DMS 273 treated with DMSO at 0.1 percent for 48 hours (cell line): Measurements from ENCODE around the gene HSPB1.
"Not testable (repeated sequence)": the region's sequence is repeated elsewhere in the genome, so short reads cannot be mapped to it uniquely, and the experiment has no call there.

Source experiments
- DNase-seq: peaks from one replicate; lab custom pipeline; 2025; lab: John Stamatoyannopoulos, UW

The HSPB1 gene

GRCh38 chr7:76333511-76334101 lies 31.1 kb downstream of the HSPB1 start:
- DNase-seq, result no peak

GRCh38 chr7:76334320-76334967 lies 32.0 kb downstream of the HSPB1 start:
- DNase-seq, result no peak

- DNase-seq, result not testable (repeated sequence)
These were observed 32.9 kb downstream of the HSPB1 start for GRCh38 chr7:76335417-76335816.

GRCh38 chr7:76336094-76336493 lies 33.6 kb downstream of the HSPB1 start:
- no peak for DNase-seq

- DNase-seq, result no peak
These were observed 34.7 kb downstream of the HSPB1 start for GRCh38 chr7:76337147-76337546.

- no peak for DNase-seq
These were observed 36.0 kb downstream of the HSPB1 start for GRCh38 chr7:76338298-76339084.

- no peak for DNase-seq
These were observed 38.2 kb downstream of the HSPB1 start for GRCh38 chr7:76340617-76341131.

- DNase-seq, result no peak
These were observed 39.7 kb downstream of the HSPB1 start for GRCh38 chr7:76342222-76342621.

- DNase-seq, result no peak
These were observed 40.9 kb downstream of the HSPB1 start for GRCh38 chr7:76343294-76343930.

GRCh38 chr7:76343931-76344321 lies 41.5 kb downstream of the HSPB1 start:
- DNase-seq, result no peak

- no peak for DNase-seq
These were observed 43.6 kb downstream of the HSPB1 start for GRCh38 chr7:76346097-76346496.

- DNase-seq, result no peak
These were observed 44.3 kb downstream of the HSPB1 start for GRCh38 chr7:76346778-76347177.

- DNase-seq, result no peak
These were observed 45.2 kb downstream of the HSPB1 start for GRCh38 chr7:76347710-76348109.

GRCh38 chr7:76349313-76349885 lies 46.9 kb downstream of the HSPB1 start:
- no peak for DNase-seq

GRCh38 chr7:76351372-76351771 lies 48.9 kb downstream of the HSPB1 start:
- no peak for DNase-seq

- DNase-seq, result no peak
These were observed 49.7 kb downstream of the HSPB1 start for GRCh38 chr7:76352193-76352592.

- no peak for DNase-seq
These were observed 51.3 kb downstream of the HSPB1 start for GRCh38 chr7:76353744-76354143.
